GM18951 (cell line): ENCODE measurements around the gene OTULIN.

ENCODE experiments used
- POLR2A ChIP-seq: IDR thresholded peaks from 4 replicates; pipeline ENCODE4 v1.6.1; 2011; ENCODE audit warnings: mild to moderate bottlenecking; ENCODE audit not compliant: insufficient read length, insufficient read depth; ENCODE audit errors: extremely low read depth
- in situ Hi-C: fragments of 300-500 bp; cut with MboI; formaldehyde crosslinking; loops from one replicate; pipeline ENCODE4 v1.12.0; 2022; ENCODE audit warnings: low sequenced_read_pairs, mixed read lengths, inconsistent platforms; ENCODE audit not compliant: unreplicated experiment

Gene OTULIN

GRCh38 chr5:14745753-14746152, 81.2 kb downstream of the OTULIN start:
- in situ Hi-C loops, result no loop called here

GRCh38 chr5:14748180-14748900, 83.8 kb downstream of the OTULIN start:
- in situ Hi-C loops, result no loop called here
- no peak for TF ChIP-seq POLR2A

More at GRCh38 chr5:14745753-14746152, 81.2 kb downstream of the OTULIN start:
- TF ChIP-seq POLR2A, result no peak
